Amniotic stem cell (primary cell): ENCODE measurements around the gene VCX3B.
"Not testable (repeated sequence)": the region's sequence is repeated elsewhere in the genome, so short reads cannot be mapped to it uniquely, and the experiment has no call there.

Source experiments
- DNase-seq: peaks from one replicate; lab custom pipeline; 2025; lab: John Stamatoyannopoulos, UW

VCX3B gene

GRCh38 chrX:8464530-8464929 is at the start of gene VCX3B:
Gene VCX3B (plus strand): TSS chrX:8464830. CDS start chrX:8465451, 621 bp downstream.
- not testable (repeated sequence) for DNase-seq

GRCh38 chrX:8418301-8418700 is 46.3 kb upstream of the VCX3B start:
- DNase-seq, result no peak

- DNase-seq, result no peak
Measured at GRCh38 chrX:8424912-8425311, 39.7 kb upstream of the VCX3B start.

GRCh38 chrX:8429692-8430249 is 34.9 kb upstream of the VCX3B start:
- DNase-seq, result no peak

GRCh38 chrX:8430444-8430843 is 34.2 kb upstream of the VCX3B start:
- no peak for DNase-seq

- no peak for DNase-seq
Measured at GRCh38 chrX:8432396-8432795, 32.2 kb upstream of the VCX3B start.

GRCh38 chrX:8433109-8434062 is 31.2 kb upstream of the VCX3B start:
- no peak for DNase-seq

- no peak for DNase-seq
Measured at GRCh38 chrX:8447368-8447767, 17.3 kb upstream of the VCX3B start.

- DNase-seq, result not testable (repeated sequence)
Measured at GRCh38 chrX:8452343-8452742, 12.3 kb upstream of the VCX3B start.

- no peak for DNase-seq
Measured at GRCh38 chrX:8453611-8454010, 11.0 kb upstream of the VCX3B start.

GRCh38 chrX:8455557-8455956 is 9.1 kb upstream of the VCX3B start:
- DNase-seq, result no peak

GRCh38 chrX:8462488-8462887 is 2.1 kb upstream of the VCX3B start:
- no peak for DNase-seq

GRCh38 chrX:8484360-8484949 is 19.8 kb downstream of the VCX3B start:
- no peak for DNase-seq

GRCh38 chrX:8495036-8495435 is 30.4 kb downstream of the VCX3B start:
- DNase-seq, result not testable (repeated sequence)

GRCh38 chrX:8500203-8500602 is 35.6 kb downstream of the VCX3B start:
- DNase-seq, result no peak

GRCh38 chrX:8502101-8502500 is 37.5 kb downstream of the VCX3B start:
- DNase-seq, result not testable (repeated sequence)

- no peak for DNase-seq
Measured at GRCh38 chrX:8504451-8504850, 39.8 kb downstream of the VCX3B start.
